CD14-positive monocyte (primary cell): Measurements from ENCODE around the gene C2CD2. TPM values are rescaled to one million over a fixed set of nuclear protein-coding genes. Genes with fewer than 3 reads are reported as not detected.

Source experiments
- DNase-seq, 3 donors: peaks; one replicate each; pipeline ENCODE4 v3.0.0-alpha.2; 2011 to 2022
- H2AFZ ChIP-seq: 2 replicates; pipeline ENCODE4 v1.6.0; 2012; ENCODE audit warnings: mild to moderate bottlenecking, low read depth, low read length, inconsistent platforms; ENCODE audit not compliant: insufficient read depth, poor library complexity, severe bottlenecking
- H3K27ac ChIP-seq, 2 donors: 1 replicate in 1 of 2; 2 replicates in 1 of 2; pipeline ENCODE4 v1.5.1; 2012 to 2013; ENCODE audit warnings: low read length in 2 of 2, control low read depth in 1 of 2, inconsistent platforms in 1 of 2, low read depth in 1 of 2, mild to moderate bottlenecking in 1 of 2
- H3K27me3 ChIP-seq, 2 donors: one replicate each; pipeline versions ENCODE4 v1.6.0 to v1.6.1; 2011 to 2013; ENCODE audit warnings: low read length in 2 of 2; ENCODE audit not compliant: control insufficient read depth in 2 of 2, insufficient read depth in 2 of 2
- H3K36me3 ChIP-seq, 2 donors: replicated peaks in 1 of 2; 1 replicate in 1 of 2; 2 replicates in 1 of 2; pipeline versions ENCODE4 v1.5.1 to v1.6.1; 2012 to 2013; ENCODE audit warnings: low read length in 2 of 2, control low read depth in 1 of 2, inconsistent platforms in 1 of 2, mild to moderate bottlenecking in 1 of 2; ENCODE audit not compliant: insufficient read depth in 2 of 2, control insufficient read depth in 1 of 2
- H3K4me1 ChIP-seq, 2 donors: 1 replicate in 1 of 2; 2 replicates in 1 of 2; pipeline versions ENCODE4 v1.5.1 to v1.6.1; 2012 to 2013; ENCODE audit warnings: low read length in 2 of 2, control low read depth in 1 of 2, inconsistent platforms in 1 of 2, mild to moderate bottlenecking in 1 of 2, moderate library complexity in 1 of 2; ENCODE audit not compliant: insufficient read depth in 2 of 2, control insufficient read depth in 1 of 2
- H3K4me2 ChIP-seq: replicated peaks from 2 replicates; pipeline ENCODE3; 2012; ENCODE audit warnings: low read length, moderate library complexity, mild to moderate bottlenecking; ENCODE audit not compliant: poor library complexity, severe bottlenecking; ENCODE audit errors: extremely low read depth
- H3K4me3 ChIP-seq, 3 experiments: fragments of 200-600 bp in 1 of 3; sonication (generic) in 1 of 3; replicated peaks in 1 of 3; 1 replicate in 2 of 3; 2 replicates in 1 of 3; pipeline ENCODE4 v1.5.1; 2011 to 2013; ENCODE audit warnings: low read length in 3 of 3, mild to moderate bottlenecking in 3 of 3, control low read depth in 2 of 3, low read depth in 2 of 3, inconsistent platforms in 1 of 3, moderate library complexity in 1 of 3
- H3K79me2 ChIP-seq: 2 replicates; pipeline ENCODE4 v1.6.0; 2012; ENCODE audit warnings: mild to moderate bottlenecking, control low read depth, inconsistent platforms, low read length, moderate library complexity; ENCODE audit not compliant: insufficient read depth
- H3K9ac ChIP-seq: 2 replicates; pipeline ENCODE4 v1.6.0; 2017; ENCODE audit warnings: low read length, mild to moderate bottlenecking; ENCODE audit not compliant: insufficient read depth, poor library complexity, severe bottlenecking
- H3K9me3 ChIP-seq, 2 donors: replicated peaks in 1 of 2; 1 replicate in 1 of 2; 2 replicates in 1 of 2; pipeline versions ENCODE4 v1.5.1 to v1.6.1; 2012 to 2013; ENCODE audit warnings: low read length in 2 of 2, control low read depth in 1 of 2; ENCODE audit not compliant: control insufficient read depth in 1 of 2, insufficient read depth in 1 of 2
- H4K20me1 ChIP-seq: 2 replicates; pipeline ENCODE4 v1.6.0; 2012; ENCODE audit warnings: mild to moderate bottlenecking, low read length, control low read depth, moderate library complexity; ENCODE audit not compliant: insufficient read depth
- H3K27ac Mint-ChIP-seq, 7 donors: one replicate each; pipeline ENCODE4 v1.8.0; 2020; ENCODE audit warnings: mild to moderate bottlenecking in 7 of 7, mixed read lengths in 7 of 7, moderate library complexity in 6 of 7, inconsistent platforms in 2 of 7
- H3K27me3 Mint-ChIP-seq, 3 donors: one replicate each; pipeline ENCODE4 v1.8.0; 2021 to 2022; ENCODE audit warnings: low read depth in 3 of 3, mild to moderate bottlenecking in 3 of 3, mixed read lengths in 3 of 3, moderate library complexity in 3 of 3, inconsistent platforms in 1 of 3
- H3K36me3 Mint-ChIP-seq, 2 donors: one replicate each; pipeline ENCODE4 v1.8.0; 2020; ENCODE audit warnings: mixed read lengths in 2 of 2, inconsistent platforms in 1 of 2, mild to moderate bottlenecking in 1 of 2
- H3K4me1 Mint-ChIP-seq: one replicate; pipeline ENCODE4 v1.8.0; 2020; ENCODE audit warnings: mild to moderate bottlenecking, mixed read lengths
- H3K4me3 Mint-ChIP-seq, 2 donors: one replicate each; pipeline ENCODE4 v1.8.0; 2020; ENCODE audit warnings: mild to moderate bottlenecking in 2 of 2, mixed read lengths in 2 of 2, moderate library complexity in 1 of 2
- H3K9me3 Mint-ChIP-seq, 7 donors: one replicate each; pipeline ENCODE4 v1.8.0; 2020 to 2022; ENCODE audit warnings: mixed read lengths in 7 of 7, mild to moderate bottlenecking in 6 of 7, moderate library complexity in 6 of 7, inconsistent platforms in 2 of 7
- CTCF ChIP-seq: fragments of 200-600 bp; IDR thresholded peaks from one replicate; pipeline ENCODE4 v1.8.0; 2022; ENCODE audit warnings: antibody characterized with exemption, mild to moderate bottlenecking
- WGBS: methylation state at CpG from one replicate; pipeline ENCODE4 v1.1.5; 2013; ENCODE audit warnings: missing lambda C conversion rate; ENCODE audit not compliant: insufficient coverage; 5-methylcytosine and 5-hydroxymethylcytosine counted together
- intact Hi-C, 2 donors: fragments of 100-400 bp; cut with micrococcal nuclease; formaldehyde crosslinking; loops; one replicate each; pipeline versions ENCODE4 v1.15.0 to v1.15.1; 2023
- polyA plus RNA-seq, 3 donors: library from polyadenylated mRNA; depleted of rRNA in 1 of 3; unstranded in 2 of 3; stranded (reverse) in 1 of 3; fragments of 300-500 nt in 2 of 3; fragments of >200 nt in 1 of 3; fragmentation: Illumina TruSeq in 2 of 3; gene quantifications; 1 replicate in 2 of 3; 2 replicates in 1 of 3; pipeline ENCODE4 v1.2.3, GENCODE V29; 2012 to 2021

C2CD2 gene
- polyA plus RNA-seq, 3 donors: 1.4 to 17.0 (median 3.8) TPM

GRCh38 chr21:41877901-41878830 lies 75.7 kb downstream of the C2CD2 start:
- H3K9me3 ChIP-seq: no peaks in the 10 kb centered on the region
- H3K79me2 ChIP-seq: peaks cover 18% of the 10 kb centered on the region
- peaks cover 6 to 9% of the 10 kb centered on the region in 2 donors for H3K36me3 Mint-ChIP-seq
- peak overlapping the region; percentile 99 for H3K4me2 ChIP-seq
- H3K27ac Mint-ChIP-seq: peak overlapping the region in 5 of 7 donors; percentile 13 to 82 (median 73)
- H3K4me1 Mint-ChIP-seq: peaks cover 25% of the 10 kb centered on the region
- H3K9ac ChIP-seq: peak overlapping the region; percentile 66
- H3K27me3 Mint-ChIP-seq: peaks cover 0 to 3% (median 2%) of the 10 kb centered on the region in 3 donors
- under 1% methylated on average over 40 of the region's 48 CpGs for WGBS
- H3K27me3 ChIP-seq: no peaks in the 10 kb centered on the region
- peak; percentile 27 to 33 (median 27) for DNase-seq
- H3K9me3 Mint-ChIP-seq: peaks cover 0 to 2% (median 0%) of the 10 kb centered on the region in 7 donors
- peak overlapping the region; percentile 60 to 80 (median 64) for H3K4me3 ChIP-seq
- intact Hi-C loops: loop anchor here (5.0 kb wide), 2 partner anchors 44 to 54 kb away; no protein-coding TSS in a partner anchor
- H4K20me1 ChIP-seq: no peaks in the 10 kb centered on the region
- peak overlapping the region; percentile 80 to 89 for H3K4me3 Mint-ChIP-seq
- H2AFZ ChIP-seq: peak overlapping the region; percentile 89
- no peak for TF ChIP-seq CTCF
- peaks cover 19 to 25% of the 10 kb centered on the region in 2 donors for H3K4me1 ChIP-seq
- peak overlapping the region in 1 of 2 donors; percentile 59 for H3K27ac ChIP-seq
- peaks cover 0 to 3% of the 10 kb centered on the region in 2 donors for H3K36me3 ChIP-seq

GRCh38 chr21:41876928-41877652 lies 76.7 kb downstream of the C2CD2 start:
- WGBS: 94% methylated on average over 6 of the region's 11 CpGs
- Mint-ChIP-seq H3K27me3 (peaks cover 0 to 3% (median 0%) of the 10 kb centered on the region in 3 donors), H3K27ac (peak overlapping the region in 3 of 7 donors; percentile 0 to 40 (median 4)), H3K4me1 (peaks cover 25% of the 10 kb centered on the region), H3K36me3 (peaks cover 11 to 13% of the 10 kb centered on the region in 2 donors), H3K9me3 (peaks cover 0 to 2% (median 0%) of the 10 kb centered on the region in 7 donors), H3K4me3 (peak overlapping the region in 1 of 2 donors; percentile 80)
- Histone ChIP-seq H3K27ac (no peak overlapping the region), H3K36me3 (peaks cover 0 to 7% of the 10 kb centered on the region in 2 donors), H2AFZ (no peak overlapping the region), H3K4me3 (no peak overlapping the region), H3K9me3 (no peaks in the 10 kb centered on the region), H3K9ac (no peak overlapping the region), H3K27me3 (no peaks in the 10 kb centered on the region), H3K4me1 (peaks cover 19 to 25% of the 10 kb centered on the region in 2 donors), H4K20me1 (no peaks in the 10 kb centered on the region), H3K79me2 (peaks cover 18% of the 10 kb centered on the region), H3K4me2 (peak overlapping the region; percentile 99)
- DNase-seq: no peak
- intact Hi-C loops: loop anchor here (5.0 kb wide), 2 partner anchors 45 to 55 kb away; no protein-coding TSS in a partner anchor
- TF ChIP-seq CTCF: no peak
